Activated T-cell treated with anti-CD3 and anti-CD28 coated beads, Interleukin-2, amount 50 U/mL, for 1 hour (primary cell): Measurements from ENCODE around the gene TNNT2.

Experiments used
- DNase-seq: peaks from one replicate; pipeline ENCODE4 v3.0.0-alpha.2; 2020

The TNNT2 gene

DNA sequence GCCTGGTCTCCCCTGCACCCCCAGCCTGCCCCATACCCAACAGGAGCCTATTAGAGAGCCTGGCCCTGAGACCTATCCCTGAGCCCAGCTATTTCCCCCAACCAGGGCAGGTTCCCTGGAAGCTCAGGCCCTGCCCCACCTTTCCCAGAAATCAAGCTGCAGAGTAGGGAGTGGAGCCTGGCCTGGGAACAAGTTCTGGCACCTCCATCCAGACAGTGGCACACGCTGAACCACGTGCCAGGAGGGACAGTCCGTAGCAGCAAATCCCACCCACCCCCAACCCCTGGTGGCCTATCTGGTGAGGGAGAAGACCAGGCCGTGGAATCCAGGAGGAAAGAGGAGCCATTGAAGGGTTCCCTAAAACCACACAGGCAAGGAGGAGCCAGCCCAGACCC, 22.6 kb downstream of the TNNT2 start:
- no peak for DNase-seq

DNA sequence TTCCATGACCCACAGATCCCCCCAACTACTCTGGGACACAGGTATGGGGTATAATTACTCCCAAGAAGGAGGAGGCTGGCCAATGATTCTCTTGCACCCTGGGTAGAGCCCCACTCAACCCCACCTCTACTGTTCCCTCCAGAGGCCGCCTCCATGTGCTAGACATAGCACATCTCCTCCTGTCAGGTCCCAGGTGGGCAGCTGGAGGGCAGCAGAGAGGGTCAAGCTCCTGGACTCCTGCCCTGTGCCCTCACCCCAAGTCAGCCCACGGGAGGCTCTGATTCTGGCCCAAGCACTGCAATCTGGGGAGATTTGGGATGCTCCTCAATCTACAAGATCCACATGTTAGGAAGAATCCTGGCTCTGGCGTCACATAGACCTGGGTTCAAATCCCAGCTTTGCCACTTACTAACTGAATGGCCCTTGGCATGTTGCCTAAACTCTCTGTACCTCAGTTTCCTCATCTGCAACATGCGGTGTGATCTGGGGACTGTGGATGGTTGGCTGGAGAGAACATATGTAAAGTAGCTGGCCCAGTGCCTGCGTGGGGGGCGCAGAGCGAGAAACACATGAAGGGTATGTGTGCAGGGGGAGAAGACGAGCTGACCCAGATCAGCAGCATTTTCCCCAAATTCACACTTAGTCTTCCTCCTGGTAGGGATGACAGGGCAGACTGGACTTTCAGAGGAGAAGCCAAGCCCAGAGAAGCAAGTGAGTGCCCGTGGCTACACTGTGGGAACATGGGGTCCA, 23.2 kb downstream of the TNNT2 start:
- no peak for DNase-seq

DNA sequence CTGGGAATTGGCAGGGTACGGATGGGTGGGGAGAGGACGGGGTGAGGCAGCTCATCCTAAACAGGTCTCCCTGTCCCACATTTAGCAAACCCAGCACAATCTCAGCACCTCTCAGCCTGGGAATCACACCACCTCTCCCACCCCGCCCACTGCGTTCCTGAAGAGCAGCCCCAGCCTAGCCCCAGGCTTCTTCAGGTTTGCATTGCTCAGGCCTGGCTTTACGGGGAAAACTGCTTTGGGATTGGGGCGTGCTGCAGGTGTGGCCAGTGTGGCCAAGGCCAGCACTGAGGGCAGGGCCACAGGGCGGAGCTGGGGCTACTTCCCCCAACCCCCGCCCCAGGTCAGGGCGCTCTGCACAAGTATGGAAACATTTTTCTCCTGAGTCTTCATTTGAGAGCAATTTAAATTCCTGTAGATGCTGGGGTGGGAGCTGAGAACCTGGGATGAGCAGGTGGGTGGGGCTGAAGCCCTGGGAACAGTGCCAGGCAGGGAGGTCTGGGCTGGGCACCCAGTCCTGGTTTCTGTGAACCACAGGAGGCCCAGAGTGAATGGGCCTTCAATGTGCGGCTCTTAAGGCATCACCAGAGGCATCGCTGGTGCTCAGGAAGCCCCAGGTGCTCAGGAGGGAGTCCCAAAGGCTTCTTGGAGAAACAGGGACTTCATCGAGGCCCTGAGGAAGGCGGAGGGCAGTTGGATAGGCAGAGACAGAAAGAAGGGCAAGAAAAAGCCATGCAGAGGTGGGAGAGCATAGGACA, 24.1 kb downstream of the TNNT2 start:
- no peak for DNase-seq

DNA sequence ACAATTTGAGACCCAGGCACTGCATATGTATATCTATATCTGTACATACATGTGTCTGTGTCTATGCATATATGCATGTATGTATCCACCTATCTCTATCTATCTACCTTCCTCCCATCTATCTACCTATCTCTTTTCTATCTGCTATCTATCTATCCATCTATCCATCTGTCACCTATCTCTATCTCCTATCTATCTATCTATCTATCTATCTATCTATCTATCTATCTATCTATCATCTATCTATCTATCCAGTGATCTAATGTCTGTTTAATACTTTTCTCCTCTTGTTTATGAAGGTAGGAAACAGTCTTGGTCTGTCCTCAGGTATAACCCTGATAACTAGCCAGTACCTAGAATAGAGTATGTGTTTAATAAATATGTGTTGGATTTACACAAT, 25.9 kb downstream of the TNNT2 start:
- DNase-seq: no peak

DNA sequence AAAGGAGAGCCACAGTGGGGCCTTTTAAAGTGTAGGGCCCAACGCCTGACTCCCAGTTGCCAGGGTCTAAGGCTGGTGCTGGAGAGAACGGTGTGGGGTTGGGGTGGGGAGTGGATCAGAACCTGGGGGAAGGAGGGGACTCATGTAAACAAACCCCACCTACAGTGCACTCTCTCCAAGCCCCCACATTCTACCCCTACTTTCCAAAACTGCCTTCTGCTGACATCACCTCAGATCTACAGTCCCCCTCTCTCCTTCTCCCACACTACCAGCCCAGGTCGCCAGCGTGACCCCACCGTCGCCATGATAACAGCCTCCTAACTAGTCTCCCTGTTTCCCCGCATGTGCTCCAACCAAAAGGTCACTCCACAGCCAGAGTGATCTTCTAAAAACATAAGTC, 26.6 kb downstream of the TNNT2 start:
- DNase-seq: no peak

DNA sequence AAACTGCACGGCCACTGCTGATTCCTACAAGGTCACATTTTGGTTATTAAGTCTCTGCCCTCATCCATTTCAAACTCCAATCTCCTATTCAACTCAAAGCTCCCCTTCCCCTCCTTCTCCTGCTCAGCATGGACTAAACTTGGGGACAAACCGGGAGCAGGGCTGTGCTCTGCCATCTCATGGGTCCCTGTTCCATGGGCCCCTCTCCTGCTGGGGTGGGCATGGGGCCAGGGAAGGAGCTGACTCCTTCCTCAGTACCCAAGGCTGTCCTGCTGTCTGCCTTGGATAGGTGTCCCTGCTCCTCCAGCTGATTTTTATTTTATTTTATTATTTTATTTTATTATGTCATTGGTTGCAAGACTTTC, 27.1 kb downstream of the TNNT2 start:
- DNase-seq: no peak

DNA sequence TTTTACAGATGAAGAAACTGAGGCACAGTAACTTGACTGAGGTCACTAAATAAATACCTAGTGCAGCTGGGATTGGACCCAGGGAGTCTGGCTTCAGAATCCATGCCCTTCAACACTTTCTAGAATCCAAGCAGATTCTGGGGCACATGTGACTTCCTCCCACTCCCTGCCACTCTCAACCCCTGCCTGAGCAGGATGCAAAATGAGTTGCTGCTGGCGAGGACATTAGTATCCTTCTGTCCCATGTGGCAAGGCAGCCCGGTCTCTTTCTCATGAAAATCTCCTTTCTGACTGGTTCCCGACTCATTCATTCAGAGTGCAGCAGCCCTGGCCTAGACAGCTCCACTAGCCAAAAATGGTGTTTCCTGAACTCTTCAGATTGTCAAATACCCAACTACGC, 28.4 kb downstream of the TNNT2 start:
- DNase-seq: no peak

DNA sequence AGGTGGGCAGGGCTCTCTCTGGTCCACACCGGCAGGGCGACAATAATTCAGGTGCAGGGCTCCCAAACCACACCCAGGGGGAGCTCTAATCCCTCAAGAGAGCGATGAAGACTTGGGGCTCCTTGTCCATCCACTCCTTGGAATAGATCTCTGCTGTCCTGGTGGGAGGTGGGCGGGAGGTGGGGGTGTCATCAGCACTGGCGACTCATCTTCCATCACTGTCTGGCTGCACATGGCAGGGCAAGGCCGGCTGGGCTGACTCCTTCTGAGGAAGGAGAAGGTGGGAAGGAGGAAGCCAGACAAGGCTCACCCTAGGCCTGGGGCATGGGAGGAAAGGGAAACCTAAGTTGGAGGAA, 29.3 kb downstream of the TNNT2 start:
- no peak for DNase-seq

DNA sequence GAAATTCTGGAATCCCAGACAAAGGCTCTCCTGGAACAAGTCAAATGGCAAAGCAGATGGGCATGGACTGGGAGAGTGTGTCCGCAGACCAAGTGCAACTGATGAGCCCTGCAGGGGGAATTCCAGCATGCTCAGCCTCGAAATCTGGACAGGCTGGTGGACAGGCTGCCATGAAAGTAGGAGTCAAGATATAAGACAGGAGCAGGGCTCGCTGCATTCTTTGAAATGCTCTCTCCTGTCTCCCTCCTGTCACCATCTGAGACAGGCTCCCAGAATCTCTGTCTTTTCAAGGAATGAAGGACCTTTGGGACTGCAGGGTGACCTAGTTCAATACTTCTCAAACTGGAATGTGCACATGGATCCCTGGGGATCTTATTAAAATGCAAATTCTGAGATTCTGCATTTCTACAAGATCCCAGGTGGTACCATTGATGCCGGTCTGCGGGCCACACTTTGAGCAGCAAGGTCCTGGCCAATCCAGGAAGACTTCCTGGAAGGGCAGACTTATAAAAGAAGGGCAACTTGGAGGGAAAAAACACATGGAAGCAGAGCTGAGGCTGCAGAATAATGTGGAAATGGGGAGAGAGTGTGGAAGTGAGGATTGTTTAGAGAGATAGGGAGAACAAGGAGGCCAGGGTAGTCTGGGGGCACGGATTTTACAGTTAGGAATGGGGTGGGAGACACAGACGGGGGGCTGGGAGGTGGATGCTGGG, 29.8 kb downstream of the TNNT2 start:
- no peak for DNase-seq

DNA sequence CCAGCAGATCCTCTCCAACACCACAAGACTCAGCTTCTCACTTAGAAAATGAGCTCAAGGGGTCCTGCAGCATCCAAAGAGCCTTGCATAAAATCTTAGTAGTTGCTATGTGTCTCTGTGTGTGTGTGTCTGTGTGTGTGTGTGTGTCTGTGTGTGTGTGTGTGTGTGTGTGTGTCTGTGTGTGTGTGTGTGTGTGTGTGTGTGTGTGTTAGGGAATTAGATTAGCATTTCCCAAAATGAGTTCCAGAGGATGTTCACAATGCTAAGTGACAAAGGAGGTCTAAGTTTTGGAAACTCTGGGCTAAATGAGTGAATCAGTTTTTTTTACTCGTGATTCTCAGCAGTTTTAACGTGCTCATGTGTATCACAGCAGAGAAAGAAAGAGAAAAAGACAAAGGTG, 30.5 kb downstream of the TNNT2 start:
- no peak for DNase-seq

DNA sequence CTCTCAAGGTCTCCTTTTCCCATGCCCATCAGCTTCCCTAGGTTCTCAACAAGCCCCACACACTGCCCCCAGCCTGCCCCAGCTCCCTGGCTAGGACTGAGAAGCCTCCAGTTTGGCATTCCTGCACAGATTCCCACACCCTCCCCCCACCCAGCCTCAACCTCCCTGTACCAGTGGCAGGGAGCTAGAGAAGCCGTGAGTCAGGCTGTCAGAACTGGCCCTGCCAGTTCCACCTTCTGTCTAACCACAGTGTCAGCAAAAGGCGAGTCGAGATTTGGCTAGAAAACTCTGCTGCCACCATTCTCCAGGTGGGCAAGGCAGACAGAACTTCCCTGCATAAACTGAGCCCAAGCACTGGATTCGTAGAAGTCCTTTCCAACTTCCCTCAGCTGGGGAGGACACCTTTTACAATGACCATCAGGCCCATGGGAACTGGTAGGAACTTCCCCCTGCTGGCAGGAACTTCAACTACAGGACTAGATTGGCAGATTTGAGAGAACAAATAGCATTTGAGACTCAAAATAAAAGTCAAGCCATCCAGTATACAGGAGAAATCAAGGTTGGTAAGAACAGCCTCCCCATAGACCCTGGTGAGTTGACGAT, 31.0 kb downstream of the TNNT2 start:
- no peak for DNase-seq

DNA sequence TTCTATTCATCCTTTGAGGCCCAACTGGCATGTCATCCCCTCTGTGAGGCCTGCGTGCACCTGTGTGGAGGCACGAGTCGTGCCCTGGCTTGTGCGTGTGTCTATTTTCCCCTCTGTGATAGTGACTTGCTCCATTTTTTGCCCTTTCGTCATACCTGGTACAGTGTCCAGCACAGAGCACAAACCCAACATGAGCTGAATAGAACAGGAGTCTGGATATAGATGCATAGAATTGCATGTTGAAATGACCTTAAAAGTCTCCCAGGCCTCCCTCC, 32.5 kb downstream of the TNNT2 start:
- DNase-seq: no peak

DNA sequence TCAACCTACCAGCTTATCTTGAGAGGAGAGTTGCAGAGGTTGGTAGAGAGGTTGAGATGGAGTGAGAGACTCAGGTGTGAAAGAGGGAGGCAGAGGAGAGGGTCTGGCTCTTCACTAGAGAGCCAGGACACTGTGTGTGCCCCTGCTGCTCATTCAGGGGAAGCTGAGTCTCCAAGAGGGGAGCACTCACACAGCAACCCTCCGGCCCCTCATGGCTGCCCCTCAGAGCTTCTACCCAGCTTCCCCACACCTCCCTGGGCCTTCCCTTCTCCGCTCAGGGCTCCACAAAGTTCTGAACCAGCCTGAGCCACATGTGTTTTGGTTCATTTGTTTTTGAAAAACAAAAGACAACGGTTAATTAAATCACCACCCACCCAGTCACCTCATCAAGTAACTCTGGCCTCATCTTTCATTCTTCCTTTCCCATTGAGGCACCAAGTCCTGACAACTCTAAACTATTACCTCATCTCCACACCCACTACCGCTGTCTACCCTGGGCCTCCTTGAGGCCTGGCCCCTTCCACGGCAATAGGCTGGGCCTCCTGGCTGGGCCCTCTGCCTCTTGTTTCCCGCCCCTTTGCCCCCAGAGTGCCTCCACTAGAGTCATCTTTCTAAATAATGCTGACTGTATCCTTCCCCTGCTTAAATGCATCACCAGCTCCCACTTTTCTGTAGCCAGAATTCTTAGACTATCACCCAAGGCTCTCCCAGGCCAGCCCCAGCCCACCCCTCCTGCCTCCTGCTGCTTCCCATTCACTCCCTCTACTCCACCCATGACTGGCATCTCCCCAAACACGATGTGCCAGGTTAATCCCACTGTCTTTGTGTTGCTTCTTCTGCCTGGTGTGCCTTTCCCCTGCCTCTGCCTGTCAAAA, 33.0 kb downstream of the TNNT2 start:
- no peak for DNase-seq

DNA sequence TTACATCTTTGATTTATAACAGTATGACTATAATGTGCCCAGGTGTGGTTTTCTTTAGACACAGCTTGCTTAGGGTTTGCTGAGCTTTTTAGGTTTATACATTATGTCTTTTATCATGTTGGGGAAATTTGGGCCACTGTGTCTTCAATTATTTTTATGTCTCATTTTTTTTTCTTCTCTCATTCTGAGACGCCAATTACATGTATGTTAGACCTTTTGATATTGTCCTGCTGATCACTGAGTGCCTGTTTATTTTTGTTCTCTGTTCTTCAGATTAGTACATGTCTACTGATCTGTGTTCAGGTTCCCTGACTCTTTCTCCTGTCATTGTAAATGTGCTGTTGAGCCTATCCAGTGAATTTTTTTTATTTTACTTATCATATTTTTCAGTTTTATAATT, 36.1 kb downstream of the TNNT2 start:
- no peak for DNase-seq

DNA sequence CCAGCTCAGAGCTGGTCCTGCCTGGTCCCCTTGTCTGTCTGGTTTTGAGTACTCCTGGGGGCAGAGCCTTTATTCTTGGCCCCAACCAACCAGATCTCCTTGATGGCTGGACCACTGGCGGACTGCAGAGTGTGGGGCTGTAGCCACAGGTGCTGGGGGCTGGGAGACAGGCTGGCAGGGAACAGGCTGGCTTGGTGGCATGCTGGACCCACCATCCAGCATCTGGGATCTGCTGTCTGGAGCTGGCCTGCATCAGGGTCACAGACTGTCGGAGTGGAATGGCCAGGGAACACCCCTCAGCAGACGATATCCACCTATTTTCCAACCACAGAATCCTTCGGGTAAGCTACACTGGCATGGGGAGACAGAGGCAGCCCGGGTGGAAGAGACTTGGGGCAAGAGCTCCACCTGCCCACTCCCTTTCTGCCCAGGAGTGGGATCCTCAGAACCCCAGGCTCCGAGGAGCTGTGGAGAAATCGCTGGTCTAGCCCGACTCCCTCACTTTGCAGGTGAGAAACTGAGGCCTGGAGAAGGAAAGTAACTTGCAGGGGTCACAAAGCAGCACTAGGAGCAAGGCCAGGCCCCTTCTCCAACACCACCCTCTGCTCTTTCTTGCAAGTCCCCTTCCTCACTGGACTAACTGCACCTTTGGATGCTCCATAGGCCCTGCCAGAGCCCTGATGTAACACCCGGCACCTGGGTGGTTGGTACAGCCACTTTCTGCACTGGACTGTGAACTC, 40.6 kb downstream of the TNNT2 start:
- no peak for DNase-seq

DNA sequence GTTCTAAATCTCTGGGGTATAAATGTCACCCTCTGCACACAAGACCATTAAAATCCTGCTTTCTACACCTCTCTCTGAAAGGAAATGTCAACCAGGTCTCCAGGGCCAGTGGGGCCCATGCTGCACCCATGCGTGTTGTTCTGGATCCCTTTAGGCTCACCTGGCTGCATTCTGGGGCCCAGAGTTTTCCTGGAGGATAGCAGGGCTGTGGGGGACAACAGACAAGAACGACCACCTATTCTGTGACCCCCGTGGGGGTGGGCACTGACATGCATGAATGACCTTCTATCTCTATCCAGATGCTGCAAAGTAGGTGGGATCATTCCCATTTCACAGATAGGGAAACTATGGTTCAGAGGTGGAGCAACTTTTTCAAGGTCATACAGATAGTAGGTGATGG, 41.6 kb downstream of the TNNT2 start:
- DNase-seq: no peak

DNA sequence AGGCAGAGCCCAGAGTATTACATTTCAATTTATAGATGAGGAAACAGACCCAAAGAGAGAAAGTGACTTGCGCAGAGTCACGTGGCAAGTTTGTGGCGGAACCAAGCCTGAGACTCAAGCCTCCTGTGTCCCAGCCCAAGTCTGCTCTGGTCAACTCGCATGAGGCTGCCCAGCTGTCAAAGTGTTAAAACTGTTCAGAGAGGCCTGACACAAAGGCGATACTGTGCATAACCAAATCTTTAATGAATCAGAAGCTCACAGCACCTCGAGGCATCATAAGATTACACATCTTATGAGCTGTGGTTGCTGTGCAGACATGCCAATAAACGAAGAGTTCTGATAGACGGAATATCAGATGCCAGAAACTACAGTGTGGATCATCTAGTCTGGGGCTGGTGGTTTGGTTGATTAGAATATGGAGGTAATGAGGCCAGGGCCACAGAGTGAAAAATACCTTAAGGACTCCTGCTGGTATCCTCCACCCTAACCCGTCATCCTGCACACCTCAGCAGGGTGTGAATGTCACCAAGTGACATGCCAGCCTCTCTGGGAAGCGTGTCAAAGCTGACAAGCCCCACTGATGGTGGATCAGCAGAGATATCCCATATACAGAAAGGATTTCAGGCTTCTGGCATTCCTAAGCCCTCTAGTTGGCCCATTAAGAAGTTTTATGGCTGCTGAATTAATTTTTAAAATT, 42.2 kb downstream of the TNNT2 start:
- DNase-seq: no peak

DNA sequence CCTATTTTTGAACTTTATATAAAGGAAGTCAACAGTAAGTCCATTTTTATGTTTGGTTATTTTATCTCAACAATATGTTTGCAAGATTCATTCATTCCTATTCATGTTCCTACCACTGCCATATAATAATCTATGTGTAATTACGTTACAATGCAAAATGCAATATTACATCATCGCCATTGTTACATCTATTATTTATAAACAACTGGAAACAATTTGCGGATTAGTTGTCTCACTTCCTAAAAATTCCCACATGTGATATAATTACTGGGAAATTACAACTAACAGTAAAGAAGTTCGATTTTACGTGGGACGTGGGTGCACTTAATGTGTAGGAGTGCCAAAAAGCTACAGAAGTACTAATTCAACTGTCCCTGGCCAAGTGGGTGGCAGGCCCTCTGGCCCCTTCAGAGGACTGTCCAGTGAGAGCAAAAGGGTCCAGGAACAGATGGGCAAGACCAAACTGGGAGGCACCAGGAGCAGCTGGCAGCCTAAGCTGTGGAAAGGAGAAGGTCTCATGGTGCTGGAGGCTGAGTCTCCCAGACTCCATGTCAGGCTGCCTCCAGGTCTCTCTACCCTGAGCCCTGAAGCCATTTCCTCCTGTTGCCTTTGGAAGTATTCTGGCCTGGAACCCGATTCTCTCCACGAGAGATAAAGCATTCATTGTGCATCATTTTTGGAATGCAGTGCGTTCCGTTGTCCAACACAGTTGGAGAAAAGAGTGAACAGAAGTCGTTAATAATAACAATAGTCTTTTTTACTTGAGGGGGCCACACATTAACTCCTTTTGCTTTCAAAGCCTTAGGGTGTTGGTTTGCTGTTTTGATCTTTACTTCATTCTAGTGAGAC, 42.9 kb downstream of the TNNT2 start:
- DNase-seq: no peak

DNA sequence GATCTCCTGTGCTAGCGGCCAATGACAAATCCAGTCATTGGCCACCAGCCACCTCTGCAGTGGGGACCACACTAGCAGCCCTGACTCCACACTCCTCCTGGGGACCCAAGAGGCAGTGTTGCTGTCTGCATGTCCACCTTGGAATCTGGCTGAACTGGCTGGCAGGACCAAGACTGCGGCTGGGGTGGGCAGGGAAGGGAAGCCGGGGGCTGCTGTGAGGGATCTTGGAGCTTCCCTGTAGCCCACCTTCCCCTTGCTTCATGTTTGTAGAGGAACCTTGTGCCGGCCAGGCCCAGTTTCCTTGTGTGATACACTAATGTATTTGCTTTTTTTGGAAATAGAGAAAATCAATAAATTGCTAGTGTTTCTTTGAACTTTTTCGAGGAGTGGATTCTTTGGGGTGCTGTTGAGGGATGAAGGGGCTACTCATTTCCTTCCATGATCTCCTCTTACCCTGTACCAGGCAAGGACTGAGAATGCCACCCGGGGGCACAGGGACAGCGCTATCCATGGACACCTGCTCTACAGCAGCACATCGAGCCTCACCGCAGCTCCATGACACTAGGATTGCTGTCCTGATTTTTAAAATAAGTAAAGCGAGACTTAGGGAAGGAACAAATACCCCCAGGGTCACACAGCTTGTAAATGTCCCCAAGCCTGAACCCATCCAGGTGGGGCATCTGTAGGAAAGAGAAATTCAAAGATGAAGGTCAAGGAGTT, 44.7 kb downstream of the TNNT2 start:
- no peak for DNase-seq

DNA sequence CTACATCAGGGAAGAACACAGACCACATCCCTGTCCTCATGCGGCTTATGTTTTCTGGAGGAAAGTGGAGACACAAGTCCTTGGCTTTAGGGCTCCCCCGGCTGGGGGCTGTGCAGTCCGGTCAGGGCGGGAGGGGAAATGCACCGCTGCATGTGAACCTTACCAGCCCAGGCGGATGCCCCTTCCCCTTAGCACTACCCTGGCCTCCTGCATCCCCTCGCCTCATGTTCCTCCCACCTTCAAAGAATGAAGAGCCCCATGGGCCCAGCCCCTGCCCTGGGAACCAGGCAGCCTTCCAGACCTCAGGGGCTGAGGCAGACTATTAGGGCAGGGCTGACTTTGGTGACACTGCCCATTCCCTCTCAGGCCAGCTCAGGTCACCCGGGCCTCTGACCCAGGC, 45.5 kb downstream of the TNNT2 start:
- no peak for DNase-seq
